ENCODE data around the gene CYP26A1.

- TF ChIP-seq CTCF (IDR thresholded peaks at IDR 0.05) (no peak), EP300 (IDR thresholded peaks at IDR 0.05) (no peak), POLR2A (IDR thresholded peaks at IDR 0.05) (no peak)
Observed at GRCh38 chr10:93081834-93082233, 8.1 kb downstream of the CYP26A1 start.

Measured in ovary (tissue), 3 donors.